ENCODE data around the gene LGSN. TPM values are rescaled to one million over a fixed set of nuclear protein-coding genes. Genes with fewer than 3 reads are reported as not detected.

Gene LGSN
- total RNA-seq, 1 experiment from 2014 or later = 10.8 TPM

DNA sequence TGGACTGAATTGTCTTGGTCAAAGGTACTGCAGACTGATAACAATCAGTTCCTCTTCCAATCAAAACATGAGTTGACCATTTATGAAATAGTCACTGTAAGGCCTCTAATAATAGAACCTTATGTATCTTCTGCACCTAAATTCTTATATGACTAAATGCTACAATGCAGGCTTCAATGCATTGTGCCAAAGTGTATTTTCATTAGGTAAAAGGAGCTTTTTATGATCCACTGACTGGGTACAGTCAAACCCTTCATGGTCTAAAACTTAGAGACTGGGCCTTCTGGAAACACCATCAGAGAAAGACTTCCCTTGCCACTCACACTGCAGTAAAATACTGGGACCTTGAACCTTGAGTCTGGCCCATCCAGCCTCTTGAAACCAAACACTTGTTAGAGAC, 16.3 kb downstream of the LGSN start:
- Mint-ChIP-seq H3K4me1 (ENCODE audit: low read depth, unreplicated experiment) (peaks cover 11% of the 10 kb centered on the region), H3K36me3 (ENCODE audit: insufficient read depth, unreplicated experiment) (no peaks in the 10 kb centered on the region), H3K27ac (ENCODE audit: unreplicated experiment) (no peak overlapping the region), H3K4me3 (ENCODE audit: unreplicated experiment) (no peak overlapping the region), H3K27me3 (ENCODE audit: insufficient read depth, unreplicated experiment) (no peaks in the 10 kb centered on the region), H3K9me3 (ENCODE audit: unreplicated experiment) (no peaks in the 10 kb centered on the region)
- peaks cover 23% of the 10 kb centered on the region for H3K4me1 ChIP-seq
- H3K9me3 ChIP-seq = no peaks in the 10 kb centered on the region
- H3K36me3 ChIP-seq (ENCODE audit: control insufficient read depth, insufficient read depth, low read length) = no peaks in the 10 kb centered on the region
- no peak overlapping the region for H3K4me3 ChIP-seq (ENCODE audit: low read depth, low read length)
- ChIA-PET POLR2A (no interaction called here), CTCF (no interaction called here)
- no peaks in the 10 kb centered on the region for H3K27me3 ChIP-seq (replicated peaks; ENCODE audit: control insufficient read depth, insufficient read depth, low read length)
- intact Hi-C loops (cut with micrococcal nuclease; ENCODE audit: unreplicated experiment) = no loop called here
- DNase-seq = no peak
- BruUV-seq (replicated peaks) = no TSS peak
- TF ChIP-seq CTCF (IDR thresholded peaks at IDR 0.05; ENCODE audit: insufficient read depth in 1 of 2, low read depth in 1 of 2, low read length in 1 of 2, severe bottlenecking in 1 of 2, unreplicated experiment in 1 of 2) = no peak

GRCh38 chr6:63299667-63300066, 20.1 kb downstream of the LGSN start:
- H3K4me1 Mint-ChIP-seq (ENCODE audit: low read depth, unreplicated experiment) = peaks cover 3% of the 10 kb centered on the region
- no peak overlapping the region for H3K4me3 ChIP-seq (ENCODE audit: low read depth, low read length)
- H3K9me3 Mint-ChIP-seq (ENCODE audit: unreplicated experiment) = no peaks in the 10 kb centered on the region
- no peaks in the 10 kb centered on the region for H3K36me3 Mint-ChIP-seq (ENCODE audit: insufficient read depth, unreplicated experiment)
- ChIA-PET POLR2A (no interaction called here), CTCF (no interaction called here)
- no peak overlapping the region for H3K27ac Mint-ChIP-seq (ENCODE audit: unreplicated experiment)
- no peaks in the 10 kb centered on the region for H3K27me3 ChIP-seq (replicated peaks; ENCODE audit: control insufficient read depth, insufficient read depth, low read length)
- H3K4me3 Mint-ChIP-seq (ENCODE audit: unreplicated experiment) = no peak overlapping the region
- no TSS peak for BruUV-seq (replicated peaks)
- peaks cover 16% of the 10 kb centered on the region for H3K4me1 ChIP-seq
- intact Hi-C loops (cut with micrococcal nuclease; ENCODE audit: unreplicated experiment) = no loop called here
- H3K27me3 Mint-ChIP-seq (ENCODE audit: insufficient read depth, unreplicated experiment) = no peaks in the 10 kb centered on the region
- TF ChIP-seq CTCF (IDR thresholded peaks at IDR 0.05; ENCODE audit: insufficient read depth in 1 of 2, low read depth in 1 of 2, low read length in 1 of 2, severe bottlenecking in 1 of 2, unreplicated experiment in 1 of 2) = no peak
- H3K36me3 ChIP-seq (ENCODE audit: control insufficient read depth, insufficient read depth, low read length) = no peaks in the 10 kb centered on the region
- no peak for DNase-seq
- H3K9me3 ChIP-seq = no peaks in the 10 kb centered on the region

DNA sequence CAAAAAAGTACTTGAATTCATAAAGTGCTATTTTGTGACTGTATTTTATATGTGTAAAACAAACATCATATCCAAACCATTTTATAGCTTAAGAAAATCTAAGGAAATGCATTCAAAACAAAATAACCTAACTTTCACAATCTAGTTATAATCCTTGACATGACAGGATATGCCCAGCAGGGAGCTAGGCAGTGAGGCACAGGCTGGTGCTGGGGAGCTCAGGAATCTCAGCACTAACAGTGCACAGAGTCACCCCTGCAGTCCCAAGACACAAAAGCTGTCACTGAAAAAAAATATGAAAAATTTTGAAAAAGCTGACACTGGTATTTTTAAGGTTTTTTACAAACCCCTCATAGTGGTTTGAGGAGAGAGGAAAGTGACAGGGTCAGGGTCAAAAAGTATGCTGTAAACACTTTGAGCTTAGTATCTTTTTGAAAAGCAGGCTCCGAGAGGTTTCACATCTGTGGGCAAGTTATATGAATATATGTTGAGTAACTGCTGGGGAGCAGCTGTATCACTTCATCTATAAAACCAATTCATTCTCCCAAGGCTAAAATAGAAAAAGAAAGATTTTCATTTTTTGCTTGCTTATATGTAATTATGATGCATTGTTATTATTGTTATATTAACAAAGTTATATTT, 24.1 kb downstream of the LGSN start:
- H3K4me3 Mint-ChIP-seq (ENCODE audit: unreplicated experiment) = no peak overlapping the region
- H3K9me3 Mint-ChIP-seq (ENCODE audit: unreplicated experiment) = no peaks in the 10 kb centered on the region
- ChIA-PET CTCF (no interaction called here), POLR2A (no interaction called here)
- BruUV-seq (replicated peaks) = no TSS peak
- peaks cover 29% of the 10 kb centered on the region for H3K4me1 ChIP-seq
- H3K27me3 ChIP-seq (replicated peaks; ENCODE audit: control insufficient read depth, insufficient read depth, low read length) = no peaks in the 10 kb centered on the region
- no peaks in the 10 kb centered on the region for H3K9me3 ChIP-seq
- peaks cover 3% of the 10 kb centered on the region; the same call in 1 of the 2 replicates for H3K36me3 ChIP-seq (ENCODE audit: control insufficient read depth, insufficient read depth, low read length)
- TF ChIP-seq CTCF (IDR thresholded peaks at IDR 0.05; ENCODE audit: insufficient read depth in 1 of 2, low read depth in 1 of 2, low read length in 1 of 2, severe bottlenecking in 1 of 2, unreplicated experiment in 1 of 2) = no peak
- H3K4me1 Mint-ChIP-seq (ENCODE audit: low read depth, unreplicated experiment) = no peaks in the 10 kb centered on the region
- H3K4me3 ChIP-seq (ENCODE audit: low read depth, low read length) = no peak overlapping the region
- H3K36me3 Mint-ChIP-seq (ENCODE audit: insufficient read depth, unreplicated experiment) = no peaks in the 10 kb centered on the region
- intact Hi-C loops (cut with micrococcal nuclease; ENCODE audit: unreplicated experiment) = no loop called here
- no peak overlapping the region for H3K27ac Mint-ChIP-seq (ENCODE audit: unreplicated experiment)
- no peaks in the 10 kb centered on the region for H3K27me3 Mint-ChIP-seq (ENCODE audit: insufficient read depth, unreplicated experiment)
- no peak for DNase-seq
